ENCODE data around the gene SOAT1. TPM values are rescaled to one million over a fixed set of nuclear protein-coding genes. Genes with fewer than 3 reads are reported as not detected.

Gene SOAT1
- total and polyA plus RNA-seq, 10 of the 15 experiments (the other 5 are each of a cell fraction or from before 2014, with no cell fraction given) = 8.6 to 68.5 (median 22.3) TPM

GRCh38 chr1:179293340-179294327, at the start of gene SOAT1 (continued):
- TF ChIP-seq ATF2 (IDR thresholded peaks at IDR 0.05; ENCODE audit: low read length) (no peak), ZBED1 (IDR thresholded peaks at IDR 0.05; ENCODE audit: borderline replicate concordance) (no peak), RAD51 (IDR thresholded peaks at IDR 0.05) (no peak), NR2F1 (conservative IDR thresholded peaks at IDR 0.05) (peak; percentile 59), POU2F2 (IDR thresholded peaks at IDR 0.05; ENCODE audit: borderline replicate concordance, low read depth, low read length) (no peak), NFYA (IDR thresholded peaks at IDR 0.05; ENCODE audit: borderline replicate concordance, low read depth, low read length) (no peak), SUZ12 (IDR thresholded peaks at IDR 0.05; ENCODE audit: unreplicated experiment) (no peak), TBL1XR1 (IDR thresholded peaks at IDR 0.05; ENCODE audit: low read depth, low read length) (no peak), EGR1 (IDR thresholded peaks at IDR 0.05; ENCODE audit: borderline replicate concordance in 1 of 2, low read depth in 2 of 2, low read length in 2 of 2) (peak in 1 of 2 experiments; percentile 77; a peak in 1 of 3 replicates), MXI1 (IDR thresholded peaks at IDR 0.05; ENCODE audit: low read depth, low read length) (no peak; the same call in none of the 2 replicates), SPI1 (IDR thresholded peaks at IDR 0.05; ENCODE audit: borderline replicate concordance, insufficient read depth, low read depth, low read length) (no peak), BCLAF1 (IDR thresholded peaks at IDR 0.05) (no peak), DPF2 (IDR thresholded peaks at IDR 0.05) (0 out of 2 replicates have a peak, but pooled peaks have one; percentile 48), STAT3 (IDR thresholded peaks at IDR 0.05; ENCODE audit: low read depth, low read length) (no peak), ZNF24 (IDR thresholded peaks at IDR 0.05) (no peak), NBN (IDR thresholded peaks at IDR 0.05) (0 out of 2 replicates have a peak, but pooled peaks have one; percentile 31), ZBTB4 (CRISPR knock-in tag; IDR thresholded peaks at IDR 0.05) (no peak), NFXL1 (IDR thresholded peaks at IDR 0.05; ENCODE audit: borderline replicate concordance) (0 out of 2 replicates have a peak, but pooled peaks have one; percentile 27), JUNB (IDR thresholded peaks at IDR 0.05) (no peak), RB1 (IDR thresholded peaks at IDR 0.05; ENCODE audit: borderline replicate concordance) (peak; percentile 57; the same call in 1 of the 2 replicates), MEF2A (IDR thresholded peaks at IDR 0.05; ENCODE audit: insufficient read depth, low read depth, low read length) (no peak), POLR2AphosphoS2 (IDR thresholded peaks at IDR 0.05; ENCODE audit: low read depth, low read length) (0 out of 2 replicates have a peak, but pooled peaks have one; percentile 35), MTA3 (IDR thresholded peaks at IDR 0.05; ENCODE audit: borderline replicate concordance, low read length) (no peak)
